Nephron (organoid): ENCODE measurements around the gene CCNK.
A peak's percentile ranks its signal among the peaks of the same experiment; 100 is the strongest.

ENCODE experiments used
- H3K27ac Mint-ChIP-seq, 3 experiments: 2 replicates each; pipeline ENCODE4 v1.8.0; 2020; ENCODE audit warnings: mixed read lengths in 3 of 3, mild to moderate bottlenecking in 2 of 3, moderate library complexity in 1 of 3
- H3K27me3 Mint-ChIP-seq: 2 replicates; pipeline ENCODE4 v1.8.0; 2021; ENCODE audit warnings: low read depth, mild to moderate bottlenecking, moderate library complexity, mixed read lengths
- H3K36me3 Mint-ChIP-seq: 2 replicates; pipeline ENCODE4 v1.8.0; 2020; ENCODE audit warnings: low read depth, mixed read lengths
- H3K4me1 Mint-ChIP-seq: 2 replicates; pipeline ENCODE4 v1.8.0; 2020; ENCODE audit warnings: mixed read lengths
- H3K4me3 Mint-ChIP-seq, 3 experiments: 2 replicates each; pipeline ENCODE4 v1.8.0; 2020; ENCODE audit warnings: mild to moderate bottlenecking in 3 of 3, mixed read lengths in 3 of 3, moderate library complexity in 2 of 3
- H3K9me3 Mint-ChIP-seq: 2 replicates; pipeline ENCODE4 v1.8.0; 2020; ENCODE audit warnings: mixed read lengths
- TF ChIP-seq, protein P1 (sequence below), 3 experiments: fragments of 200-600 bp; sonication (generic); IDR thresholded peaks; one replicate each; pipeline ENCODE4 v1.5.0; 2021; ENCODE audit warnings: antibody characterized with exemption in 3 of 3; ENCODE audit not compliant: unreplicated experiment in 3 of 3

The CCNK gene

DNA sequence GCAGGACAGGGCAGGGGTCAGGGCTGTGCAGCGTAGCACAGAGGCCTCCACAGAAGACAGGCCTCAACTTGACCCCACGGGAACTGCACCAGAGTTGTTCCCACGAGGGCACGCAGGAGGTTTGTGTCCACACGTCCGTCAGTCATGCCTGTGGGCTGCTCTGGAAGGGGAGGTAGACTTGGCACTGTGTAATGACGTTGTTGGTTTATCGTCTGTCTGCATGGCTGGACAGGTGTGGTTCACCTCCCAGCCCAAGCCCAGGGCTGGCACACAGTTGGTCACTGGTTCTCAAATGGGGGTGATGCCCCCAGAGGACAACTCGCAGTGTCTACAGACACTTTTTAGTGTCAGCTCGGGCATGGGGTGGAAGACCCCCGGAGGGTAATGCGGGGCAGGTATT, 45.8 kb downstream of the CCNK start:
- H3K9me3 Mint-ChIP-seq = no peaks in the 10 kb centered on the region
- TF ChIP-seq, protein P1, sequence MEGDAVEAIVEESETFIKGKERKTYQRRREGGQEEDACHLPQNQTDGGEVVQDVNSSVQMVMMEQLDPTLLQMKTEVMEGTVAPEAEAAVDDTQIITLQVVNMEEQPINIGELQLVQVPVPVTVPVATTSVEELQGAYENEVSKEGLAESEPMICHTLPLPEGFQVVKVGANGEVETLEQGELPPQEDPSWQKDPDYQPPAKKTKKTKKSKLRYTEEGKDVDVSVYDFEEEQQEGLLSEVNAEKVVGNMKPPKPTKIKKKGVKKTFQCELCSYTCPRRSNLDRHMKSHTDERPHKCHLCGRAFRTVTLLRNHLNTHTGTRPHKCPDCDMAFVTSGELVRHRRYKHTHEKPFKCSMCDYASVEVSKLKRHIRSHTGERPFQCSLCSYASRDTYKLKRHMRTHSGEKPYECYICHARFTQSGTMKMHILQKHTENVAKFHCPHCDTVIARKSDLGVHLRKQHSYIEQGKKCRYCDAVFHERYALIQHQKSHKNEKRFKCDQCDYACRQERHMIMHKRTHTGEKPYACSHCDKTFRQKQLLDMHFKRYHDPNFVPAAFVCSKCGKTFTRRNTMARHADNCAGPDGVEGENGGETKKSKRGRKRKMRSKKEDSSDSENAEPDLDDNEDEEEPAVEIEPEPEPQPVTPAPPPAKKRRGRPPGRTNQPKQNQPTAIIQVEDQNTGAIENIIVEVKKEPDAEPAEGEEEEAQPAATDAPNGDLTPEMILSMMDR (IDR thresholded peaks at IDR 0.05; ENCODE audit: unreplicated experiment in 3 of 3) = no peak
- H3K4me1 Mint-ChIP-seq = peaks cover 51% of the 10 kb centered on the region
- H3K27me3 Mint-ChIP-seq = no peaks in the 10 kb centered on the region
- no peaks in the 10 kb centered on the region for H3K36me3 Mint-ChIP-seq
- peak overlapping the region in 1 of 3 experiments; percentile 35 for H3K27ac Mint-ChIP-seq
- no peak overlapping the region for H3K4me3 Mint-ChIP-seq

DNA sequence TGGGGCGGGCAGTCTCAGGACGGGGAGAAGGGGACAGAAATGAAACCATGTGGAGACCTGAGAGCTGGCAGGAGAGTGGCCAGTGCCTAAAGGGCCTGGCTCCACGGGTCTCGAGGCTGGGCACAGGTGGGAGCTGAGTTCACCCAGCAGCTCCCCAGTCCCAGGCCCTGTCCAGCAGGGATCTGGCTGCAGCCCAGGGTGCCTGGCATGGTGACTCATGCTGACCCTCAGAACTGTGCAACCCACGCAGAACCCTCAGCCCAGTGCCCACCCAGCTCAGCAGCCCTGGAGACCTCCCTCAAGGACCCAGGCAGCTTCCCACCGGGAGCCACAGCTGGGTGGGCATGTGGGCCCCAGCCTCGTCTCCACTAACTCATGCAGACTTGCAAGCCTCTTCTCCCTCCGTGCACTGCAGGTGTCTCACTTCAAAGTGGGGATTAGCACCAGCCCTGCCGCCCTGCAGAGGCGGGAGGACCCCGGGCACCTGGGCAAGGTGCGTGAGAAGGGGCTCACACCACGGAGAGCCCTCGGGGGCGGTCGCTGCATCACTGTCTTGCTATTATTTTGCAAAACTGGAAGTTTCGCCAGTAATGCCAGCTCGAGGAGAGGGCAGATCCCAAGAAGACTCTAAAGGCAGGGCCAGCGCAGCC, 46.3 kb downstream of the CCNK start:
- H3K36me3 Mint-ChIP-seq = no peaks in the 10 kb centered on the region
- no peak overlapping the region for H3K4me3 Mint-ChIP-seq
- TF ChIP-seq, protein P1 (IDR thresholded peaks at IDR 0.05; ENCODE audit: unreplicated experiment in 3 of 3) = no peak
- no peaks in the 10 kb centered on the region for H3K9me3 Mint-ChIP-seq
- H3K4me1 Mint-ChIP-seq = peaks cover 45% of the 10 kb centered on the region
- no peaks in the 10 kb centered on the region for H3K27me3 Mint-ChIP-seq
- peak overlapping the region in 2 of 3 experiments; percentile 35 to 59 for H3K27ac Mint-ChIP-seq

DNA sequence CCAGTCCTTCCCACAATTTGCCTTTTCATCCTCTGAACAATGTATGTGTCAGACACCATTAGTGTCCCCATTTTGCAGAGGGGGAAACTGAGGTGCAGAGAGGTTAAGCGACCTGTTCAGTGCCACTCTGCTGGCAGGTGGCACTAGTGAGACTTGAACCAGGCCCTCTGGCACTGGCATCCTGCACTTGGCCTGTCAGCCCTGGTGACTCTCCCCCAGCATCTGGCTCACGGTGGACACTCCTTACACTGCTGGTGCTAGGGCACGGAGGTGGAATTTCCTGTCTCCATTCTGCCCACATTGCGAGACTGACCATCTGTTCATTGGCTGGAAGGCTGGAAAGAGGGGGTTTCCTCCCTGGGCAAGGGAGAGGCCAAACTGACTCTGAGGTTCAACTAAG, 48.7 kb downstream of the CCNK start:
- H3K27me3 Mint-ChIP-seq = no peaks in the 10 kb centered on the region
- H3K4me3 Mint-ChIP-seq = no peak overlapping the region
- no peaks in the 10 kb centered on the region for H3K36me3 Mint-ChIP-seq
- peaks cover 22% of the 10 kb centered on the region for H3K4me1 Mint-ChIP-seq
- H3K9me3 Mint-ChIP-seq = no peaks in the 10 kb centered on the region
- peak overlapping the region; percentile 92 to 97 (median 96) for H3K27ac Mint-ChIP-seq
- TF ChIP-seq, protein P1 (IDR thresholded peaks at IDR 0.05; ENCODE audit: unreplicated experiment in 3 of 3) = no peak

DNA sequence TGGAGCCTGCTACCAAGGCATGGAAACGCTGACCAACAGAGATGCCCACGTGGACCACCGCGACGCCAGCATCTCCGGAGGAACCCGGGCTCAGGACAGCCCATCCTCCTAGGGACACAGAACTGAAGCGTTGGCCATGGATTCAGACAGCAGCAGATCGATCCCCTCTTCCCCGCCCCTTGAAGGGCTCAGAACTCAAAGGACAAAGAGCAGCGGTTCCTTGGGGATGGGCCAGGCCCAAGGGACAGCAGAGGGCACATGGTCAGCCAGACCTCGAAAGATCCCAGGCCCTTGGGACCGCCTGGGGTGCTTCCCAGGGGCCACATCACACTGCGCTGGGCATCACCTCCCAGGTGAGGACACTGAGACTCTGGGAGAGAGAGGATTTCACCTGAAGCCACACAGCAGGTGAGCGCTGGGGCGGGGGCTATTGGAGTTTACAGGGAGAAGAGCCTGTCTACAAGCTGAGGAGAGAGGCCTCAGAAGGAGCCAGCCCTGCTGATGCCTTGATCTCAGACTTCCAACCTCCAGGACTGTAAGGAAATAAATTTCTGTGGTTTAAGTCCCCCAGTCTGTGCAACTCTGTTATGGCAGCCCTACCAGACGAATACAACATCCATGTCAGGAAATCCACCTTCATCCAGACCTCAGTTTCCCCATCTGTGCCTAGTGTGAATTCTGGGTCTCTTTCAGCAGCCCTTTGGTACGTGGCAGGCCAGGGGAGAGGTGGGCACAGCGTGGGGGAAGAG, 49.4 kb downstream of the CCNK start:
- no peaks in the 10 kb centered on the region for H3K36me3 Mint-ChIP-seq

DNA sequence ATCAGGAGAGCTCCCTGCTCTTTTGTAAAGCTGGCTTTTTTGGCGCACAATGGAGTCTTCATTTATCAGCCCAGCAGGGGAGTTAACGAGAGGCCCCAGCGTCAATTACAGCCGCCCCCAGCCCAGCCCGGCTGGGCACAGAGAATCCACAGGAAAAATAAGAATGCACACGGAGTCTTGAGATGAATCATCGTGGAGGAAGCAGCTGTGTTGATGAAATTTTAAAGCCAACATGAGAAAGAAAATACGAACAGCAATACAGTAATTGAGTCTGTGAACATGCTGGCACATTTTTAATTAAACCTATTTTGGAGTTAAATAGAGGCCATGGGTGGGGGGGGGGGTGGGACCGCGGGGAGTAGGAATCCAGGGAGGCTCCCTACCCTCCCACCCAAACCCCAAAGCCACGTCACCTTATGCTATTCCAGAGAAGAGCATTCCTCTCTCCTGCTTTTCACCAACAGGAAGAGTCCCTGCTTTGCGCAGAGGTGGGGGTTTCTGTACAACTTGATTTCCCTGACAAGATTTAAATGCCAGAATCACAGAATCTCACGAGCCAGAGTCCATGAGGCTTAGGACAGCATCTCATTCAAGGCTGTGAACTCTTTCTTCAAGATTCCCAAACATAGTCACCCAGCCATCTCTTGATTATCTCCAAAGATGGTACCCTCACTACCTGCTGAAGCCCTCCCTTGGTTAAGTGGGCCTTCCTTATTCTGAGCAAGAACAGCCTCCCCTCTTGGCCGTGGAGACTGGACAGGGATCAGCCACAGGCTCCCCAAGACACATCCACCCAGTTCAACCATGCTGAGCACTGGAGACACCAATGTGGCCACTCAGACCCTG, 50.3 kb downstream of the CCNK start:
- H3K27me3 Mint-ChIP-seq = no peaks in the 10 kb centered on the region
- H3K4me3 Mint-ChIP-seq = peak overlapping the region in 2 of 3 experiments; percentile 44 to 50
- H3K9me3 Mint-ChIP-seq = no peaks in the 10 kb centered on the region
- TF ChIP-seq, protein P1 (IDR thresholded peaks at IDR 0.05; ENCODE audit: unreplicated experiment in 3 of 3) = no peak
- H3K4me1 Mint-ChIP-seq = peaks cover 18% of the 10 kb centered on the region
- peak overlapping the region; percentile 92 to 97 (median 96) for H3K27ac Mint-ChIP-seq
- no peaks in the 10 kb centered on the region for H3K36me3 Mint-ChIP-seq

More for the DNA sequence above, 49.4 kb downstream of the CCNK start:
- Mint-ChIP-seq H3K9me3 (no peaks in the 10 kb centered on the region), H3K4me3 (peak overlapping the region in 1 of 3 experiments; percentile 4), H3K4me1 (peaks cover 18% of the 10 kb centered on the region), H3K27ac (peak overlapping the region; percentile 92 to 97 (median 96)), H3K27me3 (no peaks in the 10 kb centered on the region)
- TF ChIP-seq, protein P1 (IDR thresholded peaks at IDR 0.05; ENCODE audit: unreplicated experiment in 3 of 3) = no peak
